H1 (cell line): ENCODE measurements around the gene SLC8A1. TPM values are rescaled to one million over a fixed set of nuclear protein-coding genes. Genes with fewer than 3 reads are reported as not detected.

ENCODE experiments used
- EZH2 ChIP-seq: fragments of 200-600 bp; sonication (generic); IDR thresholded peaks from 2 replicates; pipeline ENCODE4 v1.7.1; 2012; ENCODE audit warnings: low read depth, mild to moderate bottlenecking, moderate library complexity, low read length, inconsistent platforms; ENCODE audit not compliant: severe bottlenecking
- SP2 ChIP-seq: IDR thresholded peaks from 2 replicates; pipeline ENCODE4 v1.6.1; 2012; ENCODE audit warnings: mild to moderate bottlenecking, low read length, inconsistent platforms
- YY1 ChIP-seq: IDR thresholded peaks from 2 replicates; pipeline ENCODE4 v1.6.1; 2011; ENCODE audit warnings: low read depth, mild to moderate bottlenecking, low read length
- polyA plus RNA-seq, 7 experiments: library from polyadenylated mRNA; depleted of rRNA in 3 of 7; stranded (reverse) in 5 of 7; unstranded in 2 of 7; fragments of >200 nt in 5 of 7; fragments of 200-250 nt in 2 of 7; gene quantifications; 1 replicate in 5 of 7; 2 replicates in 1 of 7; 4 replicates in 1 of 7; pipeline versions ENCODE4 v1.2.1 to v1.2.3, GENCODE V29; 2011 to 2013; ENCODE audit warnings: missing spikeins in 2 of 7, mixed read lengths in 2 of 7
- total RNA-seq: library from RNA; stranded (reverse); fragmentation: NEBNext Ultra II Directional; extraction: Animal tissue kit (Norgen Biotek cat#: 25700); gene quantifications from 2 replicates; pipeline ENCODE4 v1.2.1, GENCODE V29; 2021

SLC8A1 gene
- total and polyA plus RNA-seq, 2 of the 8 experiments (the other 6 are each of a cell fraction or from before 2014, with no cell fraction given), result 0.68 to 3.6 TPM

DNA sequence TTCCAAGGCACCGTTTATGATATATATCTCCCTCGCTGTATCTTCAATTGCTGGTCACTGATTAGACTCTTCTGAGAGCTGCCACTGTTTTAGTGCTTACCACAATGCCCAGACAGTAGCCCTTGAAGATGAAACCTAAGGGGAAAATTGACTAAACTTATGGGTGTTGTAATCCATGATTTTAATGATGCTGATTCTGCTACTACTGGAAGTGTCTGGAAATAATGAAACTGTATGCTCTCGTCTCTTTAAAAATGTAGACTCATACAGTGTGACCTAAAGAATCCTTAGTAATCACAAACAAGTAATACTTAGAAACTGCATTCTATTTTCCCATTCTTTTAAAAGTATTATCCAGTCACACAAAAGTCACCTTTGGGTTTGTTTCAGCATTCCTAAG is 5.5 kb upstream of the SLC8A1 start (continued):
- TF ChIP-seq SP2 (no peak), YY1 (no peak), EZH2 (no peak)
